H1 (cell line): Measurements from ENCODE around the gene TMEM140. TPM values are rescaled to one million over a fixed set of nuclear protein-coding genes. Genes with fewer than 3 reads are reported as not detected.

Source experiments
- CBX5 ChIP-seq: fragments of 300-800, 300-1000 bp; sonication (generic); IDR thresholded peaks from 2 replicates; pipeline ENCODE4 v1.7.1; 2016; ENCODE audit warnings: antibody characterized with exemption, low read length, low read depth
- EZH2 ChIP-seq: fragments of 200-600 bp; sonication (generic); IDR thresholded peaks from 2 replicates; pipeline ENCODE4 v1.7.1; 2012; ENCODE audit warnings: low read depth, mild to moderate bottlenecking, moderate library complexity, low read length, inconsistent platforms; ENCODE audit not compliant: severe bottlenecking
- RXRA ChIP-seq: IDR thresholded peaks from 2 replicates; pipeline ENCODE4 v1.6.1; 2011; ENCODE audit warnings: low read depth, mild to moderate bottlenecking, low read length, moderate library complexity; ENCODE audit not compliant: insufficient read depth
- SP4 ChIP-seq: IDR thresholded peaks from 2 replicates; pipeline ENCODE4 v1.6.1; 2012; ENCODE audit warnings: low read length, inconsistent platforms
- TCF12 ChIP-seq: IDR thresholded peaks from 2 replicates; pipeline ENCODE4 v1.6.1; 2011; ENCODE audit warnings: low read depth, mild to moderate bottlenecking, low read length
- polyA plus RNA-seq, 7 experiments: library from polyadenylated mRNA; depleted of rRNA in 3 of 7; stranded (reverse) in 5 of 7; unstranded in 2 of 7; fragments of >200 nt in 5 of 7; fragments of 200-250 nt in 2 of 7; gene quantifications; 1 replicate in 5 of 7; 2 replicates in 1 of 7; 4 replicates in 1 of 7; pipeline versions ENCODE4 v1.2.1 to v1.2.3, GENCODE V29; 2011 to 2013; ENCODE audit warnings: missing spikeins in 2 of 7, mixed read lengths in 2 of 7
- total RNA-seq: library from RNA; stranded (reverse); fragmentation: NEBNext Ultra II Directional; extraction: Animal tissue kit (Norgen Biotek cat#: 25700); gene quantifications from 2 replicates; pipeline ENCODE4 v1.2.1, GENCODE V29; 2021

Gene TMEM140
- total and polyA plus RNA-seq, 2 of the 8 experiments (the other 6 are each of a cell fraction or from before 2014, with no cell fraction given), result not detected

DNA sequence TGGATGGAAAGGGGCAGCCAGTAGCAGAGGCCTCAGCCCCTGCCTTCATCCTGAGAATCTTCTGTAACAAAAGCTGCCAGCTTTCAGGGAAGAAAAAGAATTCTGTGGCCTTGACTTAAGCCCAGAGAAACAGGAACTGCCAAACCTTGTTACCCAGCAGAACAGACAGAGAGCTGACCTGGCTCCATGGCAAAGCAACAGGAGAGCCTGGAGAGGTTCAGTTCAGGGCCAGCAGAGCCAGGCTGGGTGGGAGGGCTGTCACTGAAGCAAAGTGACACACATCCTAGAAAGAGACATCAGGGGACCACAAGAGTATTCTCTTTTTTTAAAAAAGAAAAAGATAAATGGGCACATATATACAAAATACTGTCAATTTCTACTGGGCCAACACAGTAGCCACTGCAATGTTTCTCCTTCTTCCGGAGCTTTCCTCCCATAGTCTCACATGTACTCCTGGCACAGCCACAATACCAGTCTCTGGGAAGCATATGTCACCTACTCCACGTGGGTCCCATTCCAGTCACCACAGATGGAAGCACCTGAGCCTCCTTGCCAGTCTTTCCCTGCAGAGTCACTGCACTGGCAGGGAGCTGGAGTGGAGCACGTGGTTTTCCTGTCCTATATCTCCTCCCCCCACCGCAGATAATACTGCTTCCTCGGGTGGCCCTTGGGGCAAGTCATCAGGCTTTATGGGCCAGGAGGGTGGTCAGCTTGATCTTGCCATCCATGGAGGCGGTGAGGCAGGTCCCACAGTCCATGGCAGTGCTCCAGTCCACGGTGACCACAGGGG lies 37.8 kb downstream of the TMEM140 start (continued):
- TF ChIP-seq CBX5 (no peak), TCF12 (no peak), SP4 (no peak), EZH2 (no peak), RXRA (no peak)
